UCSD-AML1 (cell line): Measurements from ENCODE around the gene MARK4.
A peak's percentile ranks its signal among the peaks of the same experiment; 100 is the strongest.
"Not testable (repeated sequence)": the region's sequence is repeated elsewhere in the genome, so short reads cannot be mapped to it uniquely, and the experiment has no call there.

Source experiments
- DNase-seq: peaks from one replicate; lab custom pipeline; 2025; ENCODE audit not compliant: unreplicated experiment; lab: John Stamatoyannopoulos, UW

Gene MARK4

DNA sequence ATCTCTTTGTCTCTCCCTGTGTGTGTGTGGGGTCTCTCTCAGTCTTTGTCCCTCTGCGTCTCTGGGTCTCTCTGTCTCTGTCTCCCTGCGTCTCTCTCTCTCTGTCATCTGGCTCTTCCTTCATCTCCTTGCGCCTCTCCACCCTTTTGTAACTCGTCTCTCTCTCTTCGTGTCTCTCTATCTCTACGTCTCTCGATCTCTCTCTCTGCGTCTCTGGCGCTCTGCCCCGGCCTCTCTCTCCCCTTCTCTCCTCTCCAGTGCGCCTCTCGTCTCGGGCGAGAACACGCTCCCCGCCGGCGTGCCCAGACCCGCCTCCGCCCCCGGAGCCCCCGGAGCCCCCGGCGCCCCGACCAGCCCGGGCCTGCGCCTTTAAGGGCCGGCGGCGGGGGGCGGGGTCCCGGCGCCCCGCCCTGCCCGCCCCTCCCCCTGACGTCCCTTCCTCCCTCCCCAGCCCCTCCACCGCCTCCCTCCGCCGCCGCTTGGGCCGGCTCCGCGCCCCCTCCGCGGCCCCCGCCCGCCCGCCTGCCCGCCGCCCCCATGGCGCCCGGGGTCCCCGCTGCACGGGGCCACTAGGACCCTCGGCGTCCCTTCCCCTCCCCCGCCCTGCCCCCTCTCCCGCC, at the start of gene MARK4:
MARK4 (plus strand) TSS at position 440 of the 620 bp plus-strand sequence. CDS start 318 bp downstream, outside the sequence.
- DNase-seq = peak; percentile 76

DNA sequence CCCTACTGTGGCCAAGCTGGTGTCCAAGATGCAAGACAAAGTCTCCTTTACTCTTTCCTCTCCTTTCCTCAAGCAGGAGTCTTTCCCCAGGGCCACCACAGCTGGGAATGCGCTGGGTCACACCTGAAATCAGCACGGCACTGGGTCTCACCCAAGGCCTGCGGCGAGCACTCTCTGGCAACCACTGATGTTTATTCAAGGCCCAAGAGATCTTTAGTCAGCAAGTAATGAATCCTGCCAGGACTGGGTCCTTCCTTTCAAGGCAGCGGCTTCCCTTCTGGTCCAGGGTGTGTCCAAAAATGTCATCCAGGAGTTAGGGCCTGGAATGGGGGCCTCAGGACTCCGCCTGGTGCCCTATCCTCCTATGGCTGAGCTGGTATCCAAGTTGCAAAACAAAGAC, 48.4 kb upstream of the MARK4 start:
- no peak for DNase-seq

DNA sequence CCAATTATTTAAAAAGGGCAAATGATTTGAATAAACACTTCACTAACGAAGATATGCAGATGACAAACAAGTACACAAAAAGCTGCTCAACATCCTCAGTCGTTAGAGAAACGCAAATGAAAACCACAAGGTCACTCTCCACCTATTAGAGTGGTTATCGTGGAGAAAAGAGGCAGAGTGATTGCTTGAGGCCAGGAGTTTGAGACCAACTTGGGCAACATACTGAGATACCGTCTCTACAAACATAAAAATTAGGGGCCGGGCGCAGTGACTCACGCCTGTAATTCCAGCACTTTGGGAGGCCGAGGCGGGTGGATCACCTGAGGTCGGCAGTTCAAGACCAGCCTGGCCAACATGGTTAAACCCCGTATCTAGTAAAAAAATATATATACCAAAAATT, 45.3 kb upstream of the MARK4 start:
- DNase-seq = no peak

DNA sequence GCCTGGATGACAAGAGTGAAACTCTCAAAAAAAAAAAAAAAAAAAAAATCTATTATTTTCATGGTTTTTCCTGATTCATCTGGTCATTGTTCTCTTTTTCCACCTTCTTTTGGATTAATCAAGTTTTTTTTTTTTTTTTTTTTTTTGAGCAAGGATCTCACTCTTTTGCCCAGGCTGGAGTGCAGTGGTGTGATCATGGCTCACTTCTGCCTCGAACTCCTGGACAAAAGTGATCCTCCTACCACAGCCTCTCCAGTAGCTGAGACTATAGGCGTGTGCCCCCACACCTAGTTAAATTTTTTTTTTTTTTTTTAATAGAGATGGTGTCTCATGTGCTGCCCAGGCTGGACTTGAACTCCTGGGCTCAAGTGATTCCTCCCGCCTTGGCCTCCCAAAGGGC, 44.7 kb upstream of the MARK4 start:
- DNase-seq = no peak

DNA sequence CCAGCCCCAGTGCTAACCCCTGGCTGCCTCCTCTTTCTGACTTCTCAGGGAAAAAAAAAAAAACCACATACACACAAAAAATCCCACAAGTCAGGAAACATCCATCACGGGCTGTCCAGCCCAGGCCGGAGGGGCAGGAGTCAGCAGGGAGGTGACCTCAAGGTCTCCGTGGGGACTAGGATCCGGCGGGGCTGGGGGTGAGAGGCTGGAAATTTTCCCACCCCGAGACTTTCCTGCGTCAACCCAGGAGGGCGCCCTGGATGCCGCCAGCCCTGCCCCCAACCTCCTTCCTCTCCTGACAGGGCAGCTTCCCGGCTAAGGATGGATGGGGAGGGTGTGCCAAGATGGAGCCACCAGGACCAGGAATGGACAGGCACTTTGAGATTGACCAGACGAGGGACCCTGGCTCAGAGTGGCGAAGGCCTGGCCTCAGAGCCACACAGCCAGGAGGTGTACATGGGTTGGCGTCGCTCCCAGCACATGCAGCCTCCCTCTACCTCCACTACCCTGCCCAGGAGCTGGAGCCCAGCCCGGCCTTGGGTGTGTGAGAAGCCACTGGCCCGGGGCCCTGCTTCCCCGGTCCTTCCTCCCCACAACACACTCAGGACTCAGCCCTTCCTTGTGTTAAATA, 39.2 kb upstream of the MARK4 start:
- DNase-seq = peak; percentile 89

DNA sequence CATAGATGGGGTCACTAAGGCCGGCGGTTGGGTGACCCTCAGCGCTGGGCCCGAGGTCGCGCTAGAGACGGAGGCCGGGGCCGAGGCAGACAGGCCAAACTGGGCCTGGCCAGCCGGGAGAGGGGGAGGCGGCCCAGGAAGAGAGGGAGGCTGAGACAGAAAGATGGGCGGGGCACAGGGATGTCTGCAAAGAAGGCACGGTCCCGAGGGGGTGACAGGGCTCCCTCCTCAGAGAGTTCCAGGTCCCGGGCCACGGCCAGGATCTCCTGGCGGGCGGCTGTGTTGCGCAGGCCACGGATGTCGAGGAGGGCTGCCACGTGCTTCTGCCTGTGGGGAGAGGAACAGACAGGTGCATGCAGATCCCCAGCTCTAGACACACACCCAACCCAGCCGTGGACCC, 38.0 kb upstream of the MARK4 start:
- DNase-seq = no peak

DNA sequence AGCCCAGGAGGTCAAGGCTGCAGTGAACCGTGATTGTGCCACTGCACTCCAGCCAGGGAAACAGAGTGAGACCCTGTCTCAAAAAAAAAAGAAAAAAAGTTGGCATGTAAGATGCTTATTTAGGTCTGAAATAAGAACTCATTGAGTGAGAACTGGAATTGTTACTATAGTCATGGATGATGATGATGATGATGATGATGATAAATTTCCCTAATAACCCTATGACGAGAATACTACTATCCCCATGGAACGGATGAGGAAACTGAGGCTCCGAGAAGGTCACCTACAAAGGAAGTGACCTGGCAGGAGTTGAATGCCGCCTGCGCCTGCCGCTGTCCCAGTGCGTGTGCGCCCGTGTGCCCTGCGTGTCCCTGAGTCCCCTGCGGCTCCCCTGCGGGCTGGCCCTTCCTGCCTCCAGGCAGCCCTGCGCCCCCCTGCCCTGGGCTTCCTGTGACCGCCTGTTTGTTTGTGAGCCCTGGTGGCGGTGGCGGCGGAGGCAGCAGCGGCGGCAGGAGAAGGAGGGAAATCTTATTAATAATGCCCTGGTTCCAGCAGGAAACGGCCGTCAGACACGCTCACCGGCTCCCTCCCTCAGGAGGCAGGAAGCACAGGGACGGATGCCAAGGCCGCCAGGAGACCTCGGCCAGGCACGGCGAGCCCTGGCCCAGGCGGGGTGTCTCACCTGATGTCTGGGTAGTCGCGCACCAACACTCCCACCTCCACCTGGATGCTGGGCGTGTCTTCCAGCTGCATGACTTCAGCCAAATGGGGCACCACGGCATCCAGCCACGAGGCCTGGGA, 35.5 kb upstream of the MARK4 start:
- DNase-seq = peak; percentile 73

DNA sequence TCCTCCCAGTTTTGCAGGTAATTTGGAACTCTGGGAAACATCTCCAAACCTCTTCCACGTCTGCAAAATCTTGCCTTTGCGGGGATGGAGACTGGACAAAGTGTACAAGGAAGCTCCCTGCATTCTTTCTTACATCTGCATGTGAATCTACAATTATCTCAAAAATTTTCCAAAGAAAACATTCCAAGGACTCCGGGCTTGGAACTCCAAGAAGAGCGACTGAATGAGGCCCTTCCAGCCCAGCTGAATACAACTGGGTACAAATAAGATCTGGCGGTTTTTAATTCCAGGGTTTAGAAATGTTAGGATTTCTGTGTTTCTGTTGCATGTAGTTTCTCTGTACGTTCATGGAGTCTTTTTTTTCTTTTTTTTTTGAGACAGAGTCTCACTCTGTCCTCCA, 34.4 kb upstream of the MARK4 start:
- no peak for DNase-seq

DNA sequence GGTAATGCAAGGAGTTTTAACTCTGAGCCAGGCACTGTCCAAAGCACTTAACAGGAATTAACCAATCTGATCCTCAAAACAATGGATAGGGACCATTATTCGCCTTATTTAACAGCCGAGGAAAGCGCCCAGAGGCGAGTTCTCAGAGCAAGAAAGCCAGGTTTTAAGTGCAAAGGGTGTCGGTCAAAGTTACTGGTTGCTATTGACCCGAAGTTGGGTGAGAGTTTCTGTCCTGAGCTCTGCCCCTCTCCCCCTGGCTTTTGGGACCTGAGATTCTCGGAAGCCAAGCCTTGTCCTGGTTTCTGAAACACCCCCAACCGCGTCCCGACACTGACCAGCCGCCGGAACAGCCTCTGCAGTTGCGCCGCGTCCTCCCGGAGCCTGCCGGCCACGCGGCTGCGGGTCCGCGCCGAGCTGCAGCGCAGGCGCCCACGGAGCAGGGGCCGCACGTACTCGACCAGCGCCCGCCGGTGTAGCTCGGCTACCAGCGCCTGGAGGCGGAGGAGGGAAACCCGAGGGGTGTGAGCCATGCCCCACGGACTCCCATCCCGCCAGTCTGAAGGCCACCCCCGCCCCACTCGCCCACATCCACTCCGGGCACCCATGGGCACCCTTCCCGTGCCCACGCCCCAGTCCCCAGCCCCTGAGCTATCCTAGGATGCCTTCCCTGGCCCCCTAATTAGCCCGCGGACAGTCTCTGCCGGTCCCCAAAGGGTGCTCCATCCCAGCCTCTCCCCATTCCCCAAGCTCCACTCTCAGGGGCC, 33.7 kb upstream of the MARK4 start:
- no peak for DNase-seq

DNA sequence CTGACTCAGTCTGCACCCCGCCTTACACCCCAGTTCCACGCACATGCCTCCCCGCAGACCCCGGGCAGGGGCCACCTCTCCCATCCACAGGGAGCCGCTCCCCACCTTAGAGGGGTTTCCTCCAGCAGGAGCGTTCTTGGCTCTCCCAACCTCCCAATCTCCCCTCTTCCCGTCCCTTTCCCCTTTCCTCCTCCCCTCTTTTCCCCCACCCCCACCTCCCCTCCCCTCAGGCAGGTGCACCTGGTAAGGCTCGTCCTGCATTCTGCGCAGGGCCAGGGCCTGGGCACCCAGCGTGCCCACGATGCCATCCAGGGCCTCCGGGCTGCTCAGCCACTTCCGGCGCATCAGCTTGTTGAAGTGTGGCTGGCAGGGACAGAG, 33.1 kb upstream of the MARK4 start:
- DNase-seq = no peak

DNA sequence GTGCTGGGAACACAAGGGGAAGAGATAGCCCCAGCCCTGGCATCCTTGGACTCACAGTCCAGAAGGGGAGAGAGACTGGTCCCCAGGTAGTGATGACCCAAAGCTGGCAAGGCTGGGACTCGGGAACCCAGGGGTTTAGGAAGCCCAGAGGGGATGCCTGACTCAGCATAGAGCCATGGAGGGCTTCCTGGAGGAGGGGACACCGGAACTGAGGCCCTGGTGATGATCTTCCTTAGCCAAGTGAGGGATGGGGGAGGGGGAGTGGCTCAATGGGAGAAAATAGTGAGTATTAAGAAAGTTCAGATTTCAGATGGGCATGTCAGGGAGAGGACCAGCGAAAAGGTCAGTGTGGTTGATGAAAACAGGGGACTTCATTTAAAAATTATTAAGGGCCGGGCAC, 32.6 kb upstream of the MARK4 start:
- no peak for DNase-seq

DNA sequence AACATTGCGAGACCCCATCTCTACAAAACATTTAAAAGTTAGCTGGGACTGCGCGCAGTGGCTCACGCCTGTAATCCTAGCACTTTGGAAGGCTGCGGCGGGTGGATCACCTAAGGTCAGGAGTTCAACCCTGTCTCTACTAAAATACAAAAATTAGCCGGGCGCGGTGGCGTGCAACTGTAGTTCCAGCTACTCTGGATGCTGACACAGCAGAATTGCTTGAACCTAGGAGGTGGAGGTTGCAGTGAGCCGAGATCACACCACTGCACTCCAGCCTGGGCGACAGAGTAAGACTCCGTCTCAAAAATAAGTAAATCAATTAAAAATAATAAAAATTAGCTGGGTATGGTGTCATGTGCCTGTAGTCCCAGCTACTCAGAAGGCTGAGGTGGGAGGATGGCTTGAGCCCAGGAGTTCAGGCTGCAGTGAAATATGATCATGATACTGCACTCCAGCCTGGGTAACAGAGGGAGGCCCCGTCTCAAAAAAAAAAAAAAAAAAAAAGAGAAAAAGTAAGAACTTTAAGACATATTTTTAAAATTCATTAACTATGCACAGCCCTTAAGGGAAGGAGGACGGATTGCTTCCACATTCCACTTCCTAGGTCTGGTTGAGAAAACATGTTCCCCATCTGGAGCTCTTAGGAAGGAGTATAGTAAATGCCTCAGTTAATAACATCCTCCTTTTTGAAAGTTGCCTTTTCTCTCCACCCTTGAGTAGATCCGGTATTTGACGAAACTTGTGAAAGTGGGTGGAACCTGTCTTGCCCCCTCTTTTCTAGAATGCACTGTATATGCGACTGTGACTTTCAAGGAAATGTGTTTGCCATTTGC, 31.9 kb upstream of the MARK4 start:
- no peak for DNase-seq

DNA sequence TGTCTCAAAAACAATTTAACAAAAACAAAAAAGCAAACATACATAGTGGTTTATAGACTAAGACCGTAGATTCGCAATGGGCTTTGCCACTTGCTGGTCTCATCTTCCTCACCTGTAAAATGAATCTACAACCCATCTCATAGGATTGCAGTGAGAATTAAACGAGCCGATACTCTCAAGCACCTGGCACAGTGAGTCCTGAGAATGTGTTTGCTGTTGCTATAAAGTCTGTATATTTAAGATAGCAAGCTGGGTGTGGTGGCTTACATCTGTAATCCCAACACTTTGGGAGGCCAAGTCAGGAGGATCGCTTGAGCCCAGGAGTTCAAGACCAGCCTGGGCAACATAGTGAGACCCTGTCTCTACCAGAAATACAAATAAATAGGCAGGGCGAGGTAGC, 28.3 kb upstream of the MARK4 start:
- DNase-seq = no peak

DNA sequence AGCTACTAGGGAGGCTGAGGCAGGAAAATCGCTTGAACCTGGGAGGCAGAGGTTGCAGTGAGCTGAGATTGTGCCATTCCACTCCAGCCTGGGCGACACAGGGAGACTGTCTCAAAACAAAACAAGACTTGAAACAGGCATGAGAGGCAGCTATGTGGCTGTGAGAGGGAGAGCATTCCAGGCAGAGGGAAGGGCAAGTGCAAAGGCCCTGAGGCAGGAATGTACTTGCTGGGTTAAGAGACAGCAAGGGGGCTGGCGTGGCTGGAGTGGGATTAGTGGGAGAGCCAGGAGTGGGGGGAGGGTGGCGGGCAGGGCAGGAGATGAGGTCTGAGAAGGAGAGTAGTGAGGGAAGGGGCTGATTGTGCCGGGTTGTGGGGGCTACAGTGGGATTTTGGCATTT, 27.2 kb upstream of the MARK4 start:
- no peak for DNase-seq

DNA sequence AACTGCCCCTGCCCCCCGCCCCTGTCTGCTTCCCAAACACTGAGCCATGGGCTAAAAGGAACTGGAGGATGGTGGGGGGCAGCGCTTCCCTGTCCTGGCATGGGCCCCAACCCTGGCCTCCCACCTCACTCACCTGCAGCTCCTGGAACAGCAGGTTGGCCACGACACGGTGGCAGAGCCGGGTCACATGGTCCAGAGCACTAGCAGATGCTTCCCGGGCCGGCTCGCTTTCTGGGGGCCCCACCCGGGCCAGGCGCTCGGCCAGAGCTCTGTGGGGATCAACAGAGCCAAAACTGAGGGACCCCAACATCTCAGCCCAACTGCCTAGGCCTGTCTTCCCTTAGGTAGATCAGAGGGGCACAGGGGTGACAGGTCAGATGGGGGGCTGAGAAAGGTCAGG, 26.4 kb upstream of the MARK4 start:
- no peak for DNase-seq

DNA sequence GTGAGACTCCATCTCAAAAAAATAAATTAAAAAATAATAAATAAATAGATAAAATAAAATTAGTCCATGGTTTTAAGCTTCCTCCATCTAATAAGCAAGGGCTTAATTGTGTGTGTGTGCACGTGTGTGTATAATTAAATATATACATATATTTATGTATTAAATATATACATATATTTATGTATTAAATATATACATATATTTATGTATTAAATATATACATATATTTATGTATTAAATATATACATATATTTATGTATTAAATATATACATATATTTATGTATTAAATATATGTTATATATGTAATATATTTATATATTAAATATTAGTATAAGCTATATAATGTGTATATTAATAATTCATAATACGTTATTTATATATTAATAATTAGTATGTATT, 22.0 kb upstream of the MARK4 start:
- DNase-seq = not testable (repeated sequence)

DNA sequence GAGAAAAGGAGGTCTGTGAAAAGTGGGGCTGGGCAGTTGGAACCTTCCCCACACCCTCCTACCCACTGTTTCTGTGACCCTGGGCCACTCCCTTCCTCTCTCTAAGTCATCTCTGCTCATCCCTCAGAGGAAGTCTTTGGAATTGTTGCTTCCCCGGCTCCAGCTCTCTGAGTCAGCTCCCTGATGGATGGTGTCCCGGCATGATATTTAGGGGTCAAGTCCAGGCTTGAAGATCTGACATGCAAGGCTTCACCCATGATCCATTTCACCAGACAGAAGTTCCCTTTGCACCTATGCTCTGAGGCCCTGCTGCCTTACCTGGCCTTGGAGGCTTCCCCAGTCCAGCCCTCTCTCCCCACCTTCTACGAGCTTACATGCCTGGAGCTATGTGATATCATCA, 19.2 kb upstream of the MARK4 start:
- no peak for DNase-seq

DNA sequence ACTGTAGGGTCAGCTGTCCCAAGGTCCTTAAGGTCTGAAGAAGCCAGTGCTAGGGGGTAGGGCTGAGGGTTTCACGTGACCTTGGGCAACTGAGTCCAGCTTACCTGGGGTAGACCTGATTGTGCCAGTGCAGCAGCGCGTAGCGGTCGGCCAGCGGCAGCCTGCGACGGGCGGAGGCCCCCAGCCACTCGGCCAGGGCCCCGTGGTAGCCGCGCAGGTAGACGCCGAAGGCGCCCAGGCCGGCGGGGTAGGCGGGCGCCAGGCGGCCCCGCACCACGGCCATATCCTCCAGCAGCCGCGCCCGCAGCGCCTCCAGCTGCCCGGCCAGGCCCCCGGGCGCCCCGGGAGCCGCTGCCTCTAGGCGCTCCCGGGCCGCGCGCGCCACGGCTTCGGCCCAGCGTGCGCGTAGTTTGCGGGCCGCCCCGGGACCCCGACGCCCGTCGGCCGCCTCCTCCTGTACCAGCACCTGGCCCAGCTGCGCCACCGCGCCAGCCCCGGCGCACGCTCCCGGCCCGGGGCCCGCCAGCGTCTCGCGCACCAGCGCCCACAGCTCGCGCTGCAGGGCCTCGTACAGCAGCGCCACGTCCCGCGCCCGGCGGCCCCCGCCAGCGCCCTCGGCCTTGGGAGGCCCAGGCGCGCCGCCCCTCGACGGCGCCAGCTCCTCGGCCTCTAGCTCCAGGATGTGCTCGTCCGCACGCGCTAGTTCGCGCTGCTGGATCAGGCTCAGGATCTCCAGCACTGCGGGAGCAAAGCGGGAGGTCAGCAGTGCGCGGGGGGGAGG, 16.8 kb upstream of the MARK4 start:
- DNase-seq = no peak

DNA sequence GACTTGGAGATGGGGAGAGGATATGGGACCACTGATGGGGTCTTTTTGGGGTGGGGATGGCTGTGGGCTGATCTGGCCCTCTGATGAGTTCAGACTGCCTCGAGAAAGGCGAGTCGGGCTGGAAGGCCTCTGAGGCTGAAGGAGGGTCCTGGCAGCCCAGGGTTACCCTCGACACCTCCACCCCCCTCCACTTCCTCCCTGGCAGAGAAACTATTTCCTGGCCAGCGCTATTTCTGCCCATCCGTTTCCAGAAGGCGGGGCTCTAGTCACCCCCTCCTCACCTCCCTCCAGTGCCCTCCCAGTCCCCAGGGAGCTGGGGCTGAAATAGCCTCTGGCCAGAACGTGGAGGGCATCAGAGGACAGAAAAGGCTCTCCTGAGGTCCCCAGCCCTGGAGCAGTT, 15.6 kb upstream of the MARK4 start:
- DNase-seq = peak; percentile 75

DNA sequence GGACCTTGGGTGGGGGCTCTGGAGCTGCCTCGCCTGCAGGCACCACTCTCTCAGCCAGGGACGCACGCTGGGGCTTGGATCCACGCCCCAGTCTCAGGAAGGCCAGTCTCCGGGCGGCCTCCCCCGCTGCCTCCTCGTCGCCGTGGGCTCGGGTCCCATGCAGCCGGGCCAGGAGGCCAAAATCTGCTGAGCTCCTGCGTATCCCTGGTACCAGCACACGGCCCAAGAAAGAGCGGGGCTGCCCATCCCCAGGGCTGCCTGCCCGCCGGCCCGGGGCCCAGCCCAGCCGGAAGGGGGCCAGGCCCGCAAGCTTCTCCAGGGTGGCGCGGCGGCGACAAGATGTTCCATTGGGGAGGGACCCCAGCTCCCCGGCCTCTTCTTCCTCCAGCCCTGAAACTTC, 12.5 kb upstream of the MARK4 start:
- DNase-seq = no peak
